ENCODE results near the gene ISCU. TPM values are rescaled to one million over a fixed set of nuclear protein-coding genes. Genes with fewer than 3 reads are reported as not detected.

The ISCU gene
- total RNA-seq, 2 donors from 2014 or later, result 241 to 261 TPM

Other genes starting within 250 kb of the ISCU start
- gene CMKLR1, start 223.3 kb upstream of the ISCU start, total RNA-seq, result 10 to 100 TPM; 11.3 to 16.1 TPM
- gene FICD, start 47.3 kb upstream of the ISCU start, total RNA-seq, result 1 to 10 TPM; 4.6 to 6.3 TPM
- 10 to 100 TPM; 24.5 to 25.3 TPM for gene SART3, start 1.4 kb upstream of the ISCU start, total RNA-seq
- 1 to 10 TPM; 3.0 to 4.3 TPM for gene TMEM119, start 35.5 kb downstream of the ISCU start, total RNA-seq
- 10 to 100 TPM in 1 of 2 donors, 1 to 10 TPM in 1; 4.5 to 12.5 TPM for gene SELPLG, start 71.3 kb downstream of the ISCU start, total RNA-seq
- 100 to 1,000 TPM in 1 of 2 donors, 10 to 100 TPM in 1; 95.0 to 109 TPM for gene CORO1C, start 168.9 kb downstream of the ISCU start, total RNA-seq